ENCODE measurements around the gene HAPLN2.

The HAPLN2 gene

DNA sequence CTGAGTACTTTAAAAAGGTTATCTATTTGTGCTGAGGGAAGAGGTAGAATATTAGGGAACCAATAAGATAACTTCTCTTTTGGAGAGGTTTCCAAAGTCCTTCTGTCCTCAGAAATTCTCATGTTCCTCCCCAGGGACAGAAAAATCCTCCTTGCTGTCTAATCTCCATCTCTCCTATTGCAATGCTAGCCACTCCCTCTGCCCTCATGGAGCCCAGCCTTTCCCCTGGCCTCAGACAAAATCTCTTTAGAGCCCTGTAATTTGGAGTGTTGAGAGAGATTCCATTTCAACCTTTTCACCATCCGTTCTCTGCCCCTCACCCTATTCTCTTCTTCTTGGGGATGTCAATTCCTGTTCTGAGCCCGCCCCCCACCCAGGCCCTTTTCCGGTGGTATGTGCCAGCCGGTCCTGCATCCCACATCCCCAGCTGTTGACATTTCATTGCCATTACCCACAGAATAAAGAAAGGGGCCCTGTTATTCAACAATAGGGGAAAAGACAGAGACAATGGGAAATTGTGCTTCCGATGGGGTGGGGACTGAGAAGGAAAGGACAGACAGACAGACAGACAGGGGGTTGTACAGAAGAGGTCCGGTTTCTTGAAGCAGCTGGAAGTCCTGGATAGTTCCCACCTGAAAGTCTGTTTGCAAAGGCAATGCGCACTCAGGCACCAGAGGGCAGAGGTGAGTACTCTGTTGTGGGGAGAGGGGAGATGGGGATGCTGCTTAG lies at the start of gene HAPLN2:
Gene HAPLN2 (plus strand): TSS at position 563 of the 729 bp plus-strand sequence. CDS start 4,076 bp downstream, outside the sequence.
- Histone ChIP-seq H3K27ac (ENCODE audit: low read depth, low read length) (no peak within 1 kb of the TSS), H3K36me3 (ENCODE audit: insufficient read depth, low read length) (no peaks in the 10 kb centered on the region), H3K4me3 (ENCODE audit: low read depth in 1 of 2, low read length in 2 of 2) (no peak within 1 kb of the TSS), H3K9ac (ENCODE audit: low read length) (no peak within 1 kb of the TSS), H3K9me3 (ENCODE audit: low read length) (no peaks in the 10 kb centered on the region), H3K27me3 (ENCODE audit: control insufficient read depth in 1 of 2, insufficient read depth in 2 of 2, low read length in 2 of 2) (peaks cover 10% of the 10 kb centered on the region in 2 donors), H3K4me1 (ENCODE audit: insufficient read depth, low read length) (peaks cover 25% of the 10 kb centered on the region)

- H3K9ac ChIP-seq (ENCODE audit: low read length) = no peak overlapping the region
- no peak overlapping the region for H3K27ac ChIP-seq (ENCODE audit: low read depth, low read length)
- H3K9me3 ChIP-seq (ENCODE audit: low read length) = no peaks in the 10 kb centered on the region
- H3K4me1 ChIP-seq (ENCODE audit: insufficient read depth, low read length) = peaks cover 10% of the 10 kb centered on the region
- no peak overlapping the region for H3K4me3 ChIP-seq (ENCODE audit: low read depth in 1 of 2, low read length in 2 of 2)
- H3K27me3 ChIP-seq (ENCODE audit: control insufficient read depth in 1 of 2, insufficient read depth in 2 of 2, low read length in 2 of 2) = no peaks in the 10 kb centered on the region
- H3K36me3 ChIP-seq (ENCODE audit: insufficient read depth, low read length) = no peaks in the 10 kb centered on the region
Observed at GRCh38 chr1:156571261-156571852, 47.9 kb upstream of the HAPLN2 start.

DNA sequence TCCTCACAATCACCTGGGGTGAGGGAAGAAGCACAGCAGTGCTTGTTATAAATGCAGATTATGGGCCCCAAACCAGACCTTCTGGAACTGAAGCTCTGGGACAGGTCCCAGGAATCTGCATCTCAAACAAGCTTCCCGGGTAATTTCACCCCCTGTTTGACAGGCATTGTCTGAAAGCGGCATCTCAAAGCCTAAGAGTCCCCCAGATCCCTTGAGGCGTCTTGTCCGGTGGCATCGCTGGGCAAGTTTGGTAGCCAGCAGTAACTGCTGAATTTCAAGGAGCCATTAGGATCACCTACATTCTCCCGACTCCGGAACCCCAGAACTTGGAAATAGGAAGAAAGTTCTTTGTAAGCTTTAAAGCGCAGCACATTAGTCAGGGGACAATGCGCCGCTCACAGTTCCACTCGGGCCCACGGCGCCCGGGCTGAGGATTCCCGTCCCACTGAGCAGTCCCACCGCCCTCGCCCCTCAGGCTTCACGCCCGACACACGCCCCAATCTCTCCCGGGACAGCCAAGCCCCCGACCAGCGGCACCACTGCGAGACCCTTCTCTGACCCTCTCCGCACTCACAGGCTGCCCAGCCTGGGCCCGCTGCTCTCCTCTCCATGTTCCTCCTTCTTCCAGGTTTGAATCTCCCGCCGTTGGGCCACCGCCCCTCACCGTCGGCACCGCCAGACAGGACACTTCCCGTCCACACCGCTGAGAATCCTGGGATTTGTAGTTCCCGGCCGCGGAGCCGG lies 47.1 kb upstream of the HAPLN2 start, which contains the start of gene IQGAP3:
Gene IQGAP3 (minus strand): TSS at position 647 of the 744 bp plus-strand sequence. CDS start 36 bp downstream, at position 611.
- no peak within 1 kb of the TSS for H3K27ac ChIP-seq (ENCODE audit: low read depth, low read length)
- no peaks in the 10 kb centered on the region for H3K36me3 ChIP-seq (ENCODE audit: insufficient read depth, low read length)
- H3K4me3 ChIP-seq (ENCODE audit: low read depth in 1 of 2, low read length in 2 of 2) = peak within 1 kb of the TSS; percentile 12 to 22
- H3K4me1 ChIP-seq (ENCODE audit: insufficient read depth, low read length) = peaks cover 10% of the 10 kb centered on the region
- no peak within 1 kb of the TSS for H3K9ac ChIP-seq (ENCODE audit: low read length)
- H3K9me3 ChIP-seq (ENCODE audit: low read length) = no peaks in the 10 kb centered on the region
- no peaks in the 10 kb centered on the region for H3K27me3 ChIP-seq (ENCODE audit: control insufficient read depth in 1 of 2, insufficient read depth in 2 of 2, low read length in 2 of 2)

DNA sequence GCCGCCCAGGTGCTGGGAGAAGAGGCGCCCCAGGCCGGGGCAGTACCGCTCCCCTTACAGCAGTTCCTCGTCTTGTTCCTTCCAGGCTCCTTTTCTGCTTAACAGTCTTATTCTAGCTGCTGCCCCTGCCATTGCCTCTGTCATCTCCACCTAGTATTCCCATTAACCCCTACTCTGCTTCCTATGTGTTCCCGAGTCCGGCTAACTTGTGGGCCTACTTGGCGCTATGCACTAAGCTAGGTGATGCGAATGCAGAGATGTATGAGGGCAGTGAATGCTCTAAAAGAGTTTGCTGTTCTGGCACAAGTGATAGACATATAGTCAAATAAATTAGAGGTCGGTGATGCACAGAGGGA lies 46.6 kb upstream of the HAPLN2 start:
- no peaks in the 10 kb centered on the region for H3K27me3 ChIP-seq (ENCODE audit: control insufficient read depth in 1 of 2, insufficient read depth in 2 of 2, low read length in 2 of 2)
- H3K4me1 ChIP-seq (ENCODE audit: insufficient read depth, low read length) = peaks cover 10% of the 10 kb centered on the region
- H3K27ac ChIP-seq (ENCODE audit: low read depth, low read length) = no peak overlapping the region
- H3K9ac ChIP-seq (ENCODE audit: low read length) = no peak overlapping the region
- peak overlapping the region in 1 of 2 donors; percentile 12 for H3K4me3 ChIP-seq (ENCODE audit: low read depth in 1 of 2, low read length in 2 of 2)
- H3K36me3 ChIP-seq (ENCODE audit: insufficient read depth, low read length) = no peaks in the 10 kb centered on the region
- H3K9me3 ChIP-seq (ENCODE audit: low read length) = no peaks in the 10 kb centered on the region

DNA sequence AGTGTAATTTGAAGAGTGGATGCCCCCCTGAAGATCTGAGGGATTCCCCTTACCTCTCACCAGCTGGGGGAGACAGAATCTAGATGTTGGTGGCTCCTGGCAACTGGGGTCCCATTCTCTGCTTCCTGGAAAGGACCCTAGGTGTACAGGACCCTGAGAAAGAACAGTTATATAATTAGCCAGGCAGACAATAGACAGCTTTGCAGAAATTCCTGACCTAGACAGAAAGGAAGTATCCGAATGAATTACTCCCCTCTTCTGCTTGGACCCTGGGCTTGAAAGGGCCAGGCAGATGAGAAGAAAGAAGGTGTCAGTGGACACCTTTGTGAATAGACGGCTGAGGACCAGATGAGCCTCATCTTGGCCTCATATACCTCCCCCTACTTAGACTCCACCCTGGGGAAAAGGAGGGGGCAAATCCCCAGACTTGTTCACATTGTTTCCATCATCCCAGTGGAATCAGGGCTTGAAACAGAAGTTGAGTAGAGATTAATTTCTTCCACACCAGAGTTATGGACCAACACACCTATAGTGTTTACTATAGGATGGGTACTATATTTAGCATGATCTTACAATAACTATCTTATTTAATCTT lies 45.1 kb upstream of the HAPLN2 start:
- Histone ChIP-seq H3K36me3 (ENCODE audit: insufficient read depth, low read length) (no peaks in the 10 kb centered on the region), H3K9me3 (ENCODE audit: low read length) (no peaks in the 10 kb centered on the region), H3K9ac (ENCODE audit: low read length) (no peak overlapping the region), H3K27ac (ENCODE audit: low read depth, low read length) (no peak overlapping the region), H3K4me3 (ENCODE audit: low read depth in 1 of 2, low read length in 2 of 2) (no peak overlapping the region), H3K4me1 (ENCODE audit: insufficient read depth, low read length) (peaks cover 10% of the 10 kb centered on the region), H3K27me3 (ENCODE audit: control insufficient read depth in 1 of 2, insufficient read depth in 2 of 2, low read length in 2 of 2) (no peaks in the 10 kb centered on the region)

DNA sequence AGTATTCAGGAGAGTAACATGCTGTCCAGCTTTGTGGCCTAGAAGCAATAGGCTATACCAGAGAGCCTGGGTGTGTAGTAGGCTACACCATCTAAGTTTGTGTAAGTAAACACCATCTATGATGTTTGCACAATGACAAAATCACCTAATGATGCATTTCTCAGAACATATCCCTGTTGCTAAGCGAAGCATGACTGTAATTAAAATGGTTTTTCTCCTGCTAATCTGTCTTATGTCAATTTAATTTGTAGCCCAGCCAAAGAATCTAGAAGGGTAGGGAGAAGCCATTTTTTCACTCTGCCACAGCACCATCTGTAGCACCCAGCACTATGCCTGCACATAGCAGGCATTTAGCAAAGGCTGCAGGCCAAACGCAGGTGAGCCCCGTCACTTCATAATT lies 41.7 kb upstream of the HAPLN2 start:
- Histone ChIP-seq H3K9ac (ENCODE audit: low read length) (no peak overlapping the region), H3K4me1 (ENCODE audit: insufficient read depth, low read length) (peaks cover 3% of the 10 kb centered on the region), H3K27me3 (ENCODE audit: control insufficient read depth in 1 of 2, insufficient read depth in 2 of 2, low read length in 2 of 2) (no peaks in the 10 kb centered on the region), H3K4me3 (ENCODE audit: low read depth in 1 of 2, low read length in 2 of 2) (no peak overlapping the region), H3K36me3 (ENCODE audit: insufficient read depth, low read length) (no peaks in the 10 kb centered on the region), H3K27ac (ENCODE audit: low read depth, low read length) (no peak overlapping the region), H3K9me3 (ENCODE audit: low read length) (no peaks in the 10 kb centered on the region)

- Histone ChIP-seq H3K27ac (ENCODE audit: low read depth, low read length) (no peak overlapping the region), H3K9me3 (ENCODE audit: low read length) (no peaks in the 10 kb centered on the region), H3K9ac (ENCODE audit: low read length) (no peak overlapping the region), H3K4me1 (ENCODE audit: insufficient read depth, low read length) (no peaks in the 10 kb centered on the region), H3K36me3 (ENCODE audit: insufficient read depth, low read length) (no peaks in the 10 kb centered on the region), H3K27me3 (ENCODE audit: control insufficient read depth in 1 of 2, insufficient read depth in 2 of 2, low read length in 2 of 2) (no peaks in the 10 kb centered on the region), H3K4me3 (ENCODE audit: low read depth in 1 of 2, low read length in 2 of 2) (no peak overlapping the region)
Observed at GRCh38 chr1:156578055-156578454, 41.2 kb upstream of the HAPLN2 start.

DNA sequence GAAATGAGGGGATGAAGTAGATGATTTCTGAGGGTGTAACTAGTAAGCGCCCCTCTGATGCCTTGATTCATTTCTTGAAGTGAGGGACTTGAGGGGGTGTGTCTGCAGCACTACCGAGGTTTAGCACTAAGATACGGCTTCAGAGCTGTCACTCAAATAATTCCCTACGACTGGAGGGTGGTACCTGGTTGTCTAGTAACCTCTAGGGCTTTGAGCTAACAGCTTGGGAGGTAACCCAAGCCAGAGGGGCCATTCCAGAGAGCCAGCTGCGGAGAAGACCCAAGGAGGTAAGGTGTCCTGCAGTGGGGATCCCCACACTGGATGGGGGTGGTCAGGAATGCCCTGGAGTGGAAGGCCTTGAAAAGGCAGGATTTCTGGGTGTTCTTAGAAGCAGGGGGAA lies 39.7 kb upstream of the HAPLN2 start, which contains the start of gene TTC24:
Gene TTC24 (plus strand): TSS at position 252 of the 400 bp plus-strand sequence. CDS start 1,642 bp downstream, outside the sequence.
- H3K9me3 ChIP-seq (ENCODE audit: low read length) = no peaks in the 10 kb centered on the region

DNA sequence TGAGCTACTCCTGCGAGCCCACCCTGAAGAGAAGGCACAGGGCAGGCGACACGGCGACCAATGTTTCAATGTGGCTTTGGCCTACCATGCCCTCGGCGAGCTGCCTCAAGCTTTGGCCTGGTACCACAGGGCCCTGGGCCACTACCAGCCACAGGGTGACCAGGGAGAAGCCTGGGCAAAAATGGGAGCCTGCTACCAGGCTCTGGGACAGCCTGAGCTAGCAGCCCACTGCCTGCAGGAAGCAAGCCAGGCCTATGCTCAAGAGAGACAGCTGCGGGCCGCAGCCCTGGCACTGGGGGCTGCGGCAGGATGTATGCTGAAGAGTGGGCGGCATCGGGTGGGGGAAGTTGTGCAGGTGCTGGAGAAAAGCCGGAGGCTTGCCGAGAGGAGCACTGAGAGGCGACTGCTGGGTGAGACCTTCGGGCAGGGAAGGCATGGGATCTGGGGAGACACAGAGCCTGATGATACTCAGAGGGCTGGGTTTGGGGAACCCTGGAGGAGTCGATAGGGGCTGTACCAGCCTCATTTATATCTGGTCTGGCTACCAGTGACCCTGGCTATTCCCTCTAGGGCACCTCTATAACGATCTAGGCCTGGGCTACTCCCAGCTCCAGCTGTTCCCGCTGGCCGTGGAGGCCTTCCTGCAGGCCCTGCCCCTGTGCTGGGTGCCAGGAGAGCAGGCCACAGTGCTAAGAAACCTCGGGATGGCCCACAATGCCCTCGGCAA lies 37.4 kb upstream of the HAPLN2 start:
- H3K27me3 ChIP-seq (ENCODE audit: control insufficient read depth in 1 of 2, insufficient read depth in 2 of 2, low read length in 2 of 2) = no peaks in the 10 kb centered on the region
- H3K9me3 ChIP-seq (ENCODE audit: low read length) = no peaks in the 10 kb centered on the region
- H3K36me3 ChIP-seq (ENCODE audit: insufficient read depth, low read length) = no peaks in the 10 kb centered on the region
- no peaks in the 10 kb centered on the region for H3K4me1 ChIP-seq (ENCODE audit: insufficient read depth, low read length)
- no peak overlapping the region for H3K4me3 ChIP-seq (ENCODE audit: low read depth in 1 of 2, low read length in 2 of 2)
- no peak overlapping the region for H3K9ac ChIP-seq (ENCODE audit: low read length)
- no peak overlapping the region for H3K27ac ChIP-seq (ENCODE audit: low read depth, low read length)

More for the DNA sequence above, 39.7 kb upstream of the HAPLN2 start, which contains the start of gene TTC24:
- H3K27me3 ChIP-seq (ENCODE audit: control insufficient read depth in 1 of 2, insufficient read depth in 2 of 2, low read length in 2 of 2) = no peaks in the 10 kb centered on the region
- H3K36me3 ChIP-seq (ENCODE audit: insufficient read depth, low read length) = no peaks in the 10 kb centered on the region
- no peaks in the 10 kb centered on the region for H3K4me1 ChIP-seq (ENCODE audit: insufficient read depth, low read length)
- H3K9ac ChIP-seq (ENCODE audit: low read length) = no peak within 1 kb of the TSS
- no peak within 1 kb of the TSS for H3K27ac ChIP-seq (ENCODE audit: low read depth, low read length)
- no peak within 1 kb of the TSS for H3K4me3 ChIP-seq (ENCODE audit: low read depth in 1 of 2, low read length in 2 of 2)

DNA sequence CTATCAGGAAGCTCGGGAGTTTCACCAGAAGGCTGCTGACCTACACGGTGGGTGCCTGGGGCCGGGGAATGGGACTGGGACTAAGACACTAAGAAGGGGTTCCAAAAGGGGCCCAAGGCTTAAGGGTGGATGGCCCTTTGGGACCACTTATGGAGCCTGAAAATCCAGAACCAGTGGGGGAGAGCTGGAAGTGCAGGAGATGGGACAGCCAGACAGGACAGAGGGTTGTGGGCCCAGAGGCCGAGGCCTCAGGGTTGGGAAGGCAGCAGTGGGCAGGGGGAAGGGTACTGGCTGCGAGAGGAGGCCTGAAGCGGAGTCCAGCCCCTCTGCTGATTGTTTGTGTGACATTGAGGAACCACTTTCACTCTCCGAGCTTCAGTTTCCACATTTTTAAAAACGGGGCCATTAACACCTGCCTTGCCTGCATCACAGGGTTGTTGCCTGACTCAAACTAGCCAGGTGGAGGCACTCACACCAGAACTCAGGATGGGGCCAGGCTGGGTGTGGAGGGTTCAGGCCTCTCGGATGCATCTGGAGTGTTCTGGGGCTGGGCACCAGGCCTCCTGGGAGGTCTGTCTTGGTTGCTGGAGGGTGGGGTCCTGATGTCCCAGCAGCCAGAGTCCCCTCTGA lies 36.7 kb upstream of the HAPLN2 start:
- no peaks in the 10 kb centered on the region for H3K4me1 ChIP-seq (ENCODE audit: insufficient read depth, low read length)
- no peak overlapping the region for H3K9ac ChIP-seq (ENCODE audit: low read length)
- H3K4me3 ChIP-seq (ENCODE audit: low read depth in 1 of 2, low read length in 2 of 2) = no peak overlapping the region
- H3K27ac ChIP-seq (ENCODE audit: low read depth, low read length) = no peak overlapping the region
- H3K36me3 ChIP-seq (ENCODE audit: insufficient read depth, low read length) = no peaks in the 10 kb centered on the region
- no peaks in the 10 kb centered on the region for H3K9me3 ChIP-seq (ENCODE audit: low read length)
- H3K27me3 ChIP-seq (ENCODE audit: control insufficient read depth in 1 of 2, insufficient read depth in 2 of 2, low read length in 2 of 2) = no peaks in the 10 kb centered on the region

All from muscle layer of colon (tissue), 2 donors.